CD4-positive, alpha-beta T cell (primary cell): Measurements from ENCODE around the gene PSMA7. TPM values are rescaled to one million over a fixed set of nuclear protein-coding genes. Genes with fewer than 3 reads are reported as not detected.

Experiments
- ATAC-seq: fragments of 200-7000 bp; cut with Tn5 transposase; one replicate; pipeline ENCODE4 v1.10.0; 2022; ENCODE audit warnings: mild to moderate bottlenecking; ENCODE audit not compliant: poor library complexity
- CTCF ChIA-PET: fragments of 350-600 bp; sonication (Branson Sonifier 250); formaldehyde crosslinking; loops from one replicate; lab custom pipeline; 2021; ENCODE audit warnings: antibody characterized with exemption, inconsistent platforms; lab: Charles Lee
- POLR2A ChIA-PET: fragments of 350-600 bp; sonication (Branson Sonifier 250); formaldehyde crosslinking; loops from one replicate; lab custom pipeline; 2021; ENCODE audit warnings: antibody characterized with exemption, inconsistent platforms; lab: Charles Lee
- DNase-seq, 14 experiments: peaks; one replicate each; pipeline ENCODE4 v3.0.0-alpha.2; 2013 to 2020; ENCODE audit warnings: mixed read lengths in 2 of 14
- H3K27ac ChIP-seq, 2 donors: one replicate each; pipeline versions ENCODE4 v1.5.1 to v1.7.0; 2013; ENCODE audit warnings: low read length in 2 of 2, low read depth in 1 of 2, mild to moderate bottlenecking in 1 of 2
- H3K27me3 ChIP-seq, 2 experiments: 1 replicate in 1 of 2; 2 replicates in 1 of 2; pipeline versions ENCODE4 v1.6.1 to v1.7.0; 2013; ENCODE audit warnings: low read length in 2 of 2, control low read depth in 1 of 2, mild to moderate bottlenecking in 1 of 2, moderate library complexity in 1 of 2; ENCODE audit not compliant: insufficient read depth in 2 of 2, control insufficient read depth in 1 of 2
- H3K36me3 ChIP-seq: one replicate; pipeline ENCODE4 v1.6.1; 2013; ENCODE audit warnings: low read length, control low read depth; ENCODE audit not compliant: insufficient read depth
- H3K4me1 ChIP-seq: one replicate; pipeline ENCODE4 v1.6.1; 2013; ENCODE audit warnings: low read length, control low read depth; ENCODE audit not compliant: insufficient read depth
- H3K4me3 ChIP-seq: one replicate; pipeline ENCODE4 v1.5.1; 2013; ENCODE audit warnings: mild to moderate bottlenecking, low read length, moderate library complexity
- H3K9me3 ChIP-seq, 2 experiments: 1 replicate in 1 of 2; 2 replicates in 1 of 2; pipeline versions ENCODE4 v1.6.1 to v1.7.0; 2013; ENCODE audit warnings: low read length in 2 of 2, mild to moderate bottlenecking in 2 of 2, control low read depth in 1 of 2, moderate library complexity in 1 of 2; ENCODE audit not compliant: control insufficient read depth in 1 of 2, insufficient read depth in 1 of 2
- H3K27ac Mint-ChIP-seq: one replicate; pipeline ENCODE4 v1.8.0; 2020; ENCODE audit warnings: mixed read lengths
- H3K27me3 Mint-ChIP-seq: one replicate; pipeline ENCODE4 v1.8.0; 2021; ENCODE audit warnings: mixed read lengths
- H3K36me3 Mint-ChIP-seq: one replicate; pipeline ENCODE4 v1.8.0; 2021; ENCODE audit warnings: low read depth, mixed read lengths
- H3K4me1 Mint-ChIP-seq: one replicate; pipeline ENCODE4 v1.8.0; 2021; ENCODE audit warnings: low read depth, mixed read lengths
- H3K4me3 Mint-ChIP-seq: one replicate; pipeline ENCODE4 v1.8.0; 2020; ENCODE audit warnings: mild to moderate bottlenecking, mixed read lengths
- H3K9me3 Mint-ChIP-seq: one replicate; pipeline ENCODE4 v1.8.0; 2020; ENCODE audit warnings: mixed read lengths
- CTCF ChIP-seq: fragments of 200-600 bp; IDR thresholded peaks from one replicate; pipeline ENCODE4 v1.8.0; 2022; ENCODE audit warnings: antibody characterized with exemption, mild to moderate bottlenecking
- intact Hi-C, 2 experiments: fragments of 100-400 bp; cut with DNase I in 1 of 2; cut with micrococcal nuclease in 1 of 2; formaldehyde crosslinking; loops; one replicate each; pipeline versions ENCODE4 v1.15.1 to v1.9.0; 2023 to 2025; cut with DNase I, micrococcal nuclease
- total RNA-seq, 174 experiments: library from RNA in 2 of 174; stranded (reverse) in 2 of 174; gene quantifications; one replicate each; pipeline ENCODE4 v1.2.3 and lab custom pipeline; 2021 to 2026

Gene PSMA7
- total RNA-seq, 2 experiments from 2014 or later = 150 to 158 TPM

GRCh38 chr20:62104791-62105345 is 38.3 kb downstream of the PSMA7 start:
- Histone ChIP-seq H3K9me3 (peaks cover 80 to 95% of the 10 kb centered on the region in 2 experiments), H3K27ac (no peak overlapping the region), H3K36me3 (no peaks in the 10 kb centered on the region), H3K27me3 (peaks cover 0 to 9% of the 10 kb centered on the region in 2 experiments), H3K4me3 (no peak overlapping the region), H3K4me1 (no peaks in the 10 kb centered on the region)
- no peak for TF ChIP-seq CTCF
- Mint-ChIP-seq H3K36me3 (peaks cover 65% of the 10 kb centered on the region), H3K27ac (no peak overlapping the region), H3K27me3 (no peaks in the 10 kb centered on the region), H3K4me1 (no peaks in the 10 kb centered on the region), H3K9me3 (peaks cover 18% of the 10 kb centered on the region), H3K4me3 (no peak overlapping the region)
- ATAC-seq (no peak), DNase-seq (no peak)
- ChIA-PET CTCF (no interaction called here), POLR2A (interaction anchor here (0.7 kb wide), 1 partner anchor 12 kb away, joined by 3 read pairs; no protein-coding TSS in a partner anchor)
- intact Hi-C loops = no loop called here

- H3K9me3 Mint-ChIP-seq = peaks cover 21% of the 10 kb centered on the region
- DNase-seq (no peak), ATAC-seq (no peak)
- no peak overlapping the region for H3K4me3 Mint-ChIP-seq
- Histone ChIP-seq H3K27ac (no peak overlapping the region), H3K4me1 (no peaks in the 10 kb centered on the region), H3K9me3 (peaks cover 78 to 95% of the 10 kb centered on the region in 2 experiments), H3K27me3 (peaks cover 0 to 9% of the 10 kb centered on the region in 2 experiments), H3K4me3 (no peak overlapping the region), H3K36me3 (no peaks in the 10 kb centered on the region)
- H3K4me1 Mint-ChIP-seq = no peaks in the 10 kb centered on the region
- ChIA-PET POLR2A (interaction anchor here (0.7 kb wide), 1 partner anchor 12 kb away, joined by 3 read pairs; no protein-coding TSS in a partner anchor), CTCF (no interaction called here)
- no peak overlapping the region for H3K27ac Mint-ChIP-seq
- H3K36me3 Mint-ChIP-seq = peaks cover 65% of the 10 kb centered on the region
- no peak for TF ChIP-seq CTCF
- H3K27me3 Mint-ChIP-seq = no peaks in the 10 kb centered on the region
- intact Hi-C loops = no loop called here
Observed at GRCh38 chr20:62104234-62104789, 38.9 kb downstream of the PSMA7 start.

GRCh38 chr20:62103508-62104233 is 39.5 kb downstream of the PSMA7 start:
- DNase-seq = no peak
- no peaks in the 10 kb centered on the region for H3K27me3 Mint-ChIP-seq
- Histone ChIP-seq H3K9me3 (peaks cover 71 to 100% of the 10 kb centered on the region in 2 experiments), H3K36me3 (no peaks in the 10 kb centered on the region), H3K4me1 (no peaks in the 10 kb centered on the region), H3K27me3 (peaks cover 0 to 9% of the 10 kb centered on the region in 2 experiments), H3K4me3 (no peak overlapping the region), H3K27ac (no peak overlapping the region)
- ChIA-PET CTCF (no interaction called here), POLR2A (interaction anchor here (0.7 kb wide), 1 partner anchor 13 kb away, joined by 3 read pairs; no protein-coding TSS in a partner anchor)
- intact Hi-C loops = no loop called here
- H3K27ac Mint-ChIP-seq = no peak overlapping the region
- H3K4me3 Mint-ChIP-seq = no peak overlapping the region
- no peak for TF ChIP-seq CTCF
- ATAC-seq = no peak
- no peaks in the 10 kb centered on the region for H3K4me1 Mint-ChIP-seq
- peaks cover 59% of the 10 kb centered on the region for H3K36me3 Mint-ChIP-seq
- peaks cover 19% of the 10 kb centered on the region for H3K9me3 Mint-ChIP-seq
